SK-N-SH treated with all-trans-retinoic acid at 6 μM for 48 hours (cell line): ENCODE data around the gene TJP3.
"Not testable (repeated sequence)": the region's sequence is repeated elsewhere in the genome, so short reads cannot be mapped to it uniquely, and the experiment has no call there.

Experiments
- ATAC-seq: fragments of 200-7000 bp; cut with Tn5 transposase; 3 replicates; pipeline ENCODE4 v1.9.1; 2020; ENCODE audit warnings: mild to moderate bottlenecking, moderate library complexity
- ARNTL ChIP-seq: fragments of 450-650 bp; formaldehyde crosslinking; IDR thresholded peaks from 2 replicates; pipeline ENCODE4 v1.5.0; 2020; ENCODE audit warnings: low read depth, mild to moderate bottlenecking, moderate library complexity, borderline replicate concordance
- BACH2 ChIP-seq: fragments of 250-450 bp; sonication (Bioruptor Pico); IDR thresholded peaks from 2 replicates; pipeline ENCODE4 v1.9.0; 2021; ENCODE audit warnings: mild to moderate bottlenecking, borderline replicate concordance
- CSRNP3 ChIP-seq: fragments of 250-450 bp; sonication (Bioruptor Pico); IDR thresholded peaks from 2 replicates; pipeline ENCODE4 v1.5.1; 2021; ENCODE audit warnings: mild to moderate bottlenecking, moderate library complexity
- ESRRG ChIP-seq: fragments of 250-450 bp; sonication (Bioruptor Pico); IDR thresholded peaks from 2 replicates; pipeline ENCODE4 v1.6.1; 2021; ENCODE audit warnings: mild to moderate bottlenecking
- GLIS3 ChIP-seq: fragments of 250-450 bp; sonication (Bioruptor Pico); IDR thresholded peaks from 2 replicates; pipeline ENCODE4 v1.5.0; 2020; ENCODE audit warnings: mild to moderate bottlenecking, moderate library complexity
- ISL1 ChIP-seq: fragments of 250-450 bp; sonication (Bioruptor Pico); IDR thresholded peaks from 2 replicates; pipeline ENCODE4 v2.1.2; 2022; ENCODE audit warnings: mild to moderate bottlenecking, moderate library complexity
- OSR1 ChIP-seq: fragments of 250-450 bp; sonication (Bioruptor Pico); IDR thresholded peaks from 2 replicates; pipeline ENCODE4 v1.8.0; 2022; ENCODE audit warnings: moderate library complexity, mild to moderate bottlenecking, inconsistent platforms
- POU6F1 ChIP-seq: fragments of 250-450 bp; sonication (Bioruptor Pico); IDR thresholded peaks from 2 replicates; pipeline ENCODE4 v1.8.0; 2021; ENCODE audit warnings: low read depth, mild to moderate bottlenecking, moderate library complexity, borderline replicate concordance
- PPARA ChIP-seq: fragments of 250-450 bp; sonication (Bioruptor Pico); IDR thresholded peaks from 2 replicates; pipeline ENCODE4 v1.5.0; 2020; ENCODE audit warnings: mild to moderate bottlenecking, borderline replicate concordance
- RARB ChIP-seq: fragments of 250-450 bp; sonication (Bioruptor Pico); IDR thresholded peaks from 2 replicates; pipeline ENCODE4 v1.8.0; 2021; ENCODE audit warnings: mild to moderate bottlenecking, moderate library complexity
- SNAI2 ChIP-seq: fragments of 250-450 bp; sonication (Bioruptor Pico); IDR thresholded peaks from 2 replicates; pipeline ENCODE4 v1.5.0; 2020; ENCODE audit warnings: mild to moderate bottlenecking, moderate library complexity
- TOX ChIP-seq: fragments of 250-450 bp; sonication (Bioruptor Pico); IDR thresholded peaks from 2 replicates; pipeline ENCODE4 v1.8.0; 2021; ENCODE audit warnings: mild to moderate bottlenecking, moderate library complexity, borderline replicate concordance
- ZC3H10 ChIP-seq: fragments of 250-450 bp; sonication (Bioruptor Pico); IDR thresholded peaks from 2 replicates; pipeline ENCODE4 v1.5.1; 2021; ENCODE audit warnings: mild to moderate bottlenecking, moderate library complexity
- ZNF565 ChIP-seq: fragments of 450-650 bp; formaldehyde crosslinking; conservative IDR thresholded peaks from 2 replicates; pipeline ENCODE4 v1.5.0; 2020; ENCODE audit warnings: low read depth, mild to moderate bottlenecking, moderate library complexity
- ZNF70 ChIP-seq: fragments of 450-650 bp; formaldehyde crosslinking; IDR thresholded peaks from 2 replicates; pipeline ENCODE4 v1.5.0; 2020; ENCODE audit warnings: mild to moderate bottlenecking, moderate library complexity
- ZNF8 ChIP-seq: fragments of 450-650 bp; formaldehyde crosslinking; IDR thresholded peaks from 2 replicates; pipeline ENCODE4 v1.5.0; 2020; ENCODE audit warnings: mild to moderate bottlenecking, moderate library complexity
- TF ChIP-seq, protein P1 (sequence below): fragments of 250-450 bp; sonication (Bioruptor Pico); IDR thresholded peaks from 2 replicates; pipeline ENCODE4 v1.8.0; 2020; ENCODE audit warnings: mild to moderate bottlenecking, moderate library complexity, borderline replicate concordance
- TF ChIP-seq, protein P2 (sequence below): fragments of 250-450 bp; sonication (Bioruptor Pico); IDR thresholded peaks from 2 replicates; pipeline ENCODE4 v1.5.0; 2020; ENCODE audit warnings: mild to moderate bottlenecking, moderate library complexity

TJP3 gene

GRCh38 chr19:3664879-3665642 is 43.1 kb upstream of the TJP3 start:
- TF ChIP-seq RARB (CRISPR knock-in tag) (no peak), ZC3H10 (CRISPR knock-in tag) (no peak), ESRRG (CRISPR knock-in tag) (no peak), OSR1 (no peak), BACH2 (CRISPR knock-in tag) (no peak), POU6F1 (CRISPR knock-in tag) (no peak), SNAI2 (no peak), ARNTL (no peak), TOX (CRISPR knock-in tag) (no peak), CSRNP3 (CRISPR knock-in tag) (no peak), ZNF8 (CRISPR knock-in tag) (no peak)
- ATAC-seq, result no peak

DNA sequence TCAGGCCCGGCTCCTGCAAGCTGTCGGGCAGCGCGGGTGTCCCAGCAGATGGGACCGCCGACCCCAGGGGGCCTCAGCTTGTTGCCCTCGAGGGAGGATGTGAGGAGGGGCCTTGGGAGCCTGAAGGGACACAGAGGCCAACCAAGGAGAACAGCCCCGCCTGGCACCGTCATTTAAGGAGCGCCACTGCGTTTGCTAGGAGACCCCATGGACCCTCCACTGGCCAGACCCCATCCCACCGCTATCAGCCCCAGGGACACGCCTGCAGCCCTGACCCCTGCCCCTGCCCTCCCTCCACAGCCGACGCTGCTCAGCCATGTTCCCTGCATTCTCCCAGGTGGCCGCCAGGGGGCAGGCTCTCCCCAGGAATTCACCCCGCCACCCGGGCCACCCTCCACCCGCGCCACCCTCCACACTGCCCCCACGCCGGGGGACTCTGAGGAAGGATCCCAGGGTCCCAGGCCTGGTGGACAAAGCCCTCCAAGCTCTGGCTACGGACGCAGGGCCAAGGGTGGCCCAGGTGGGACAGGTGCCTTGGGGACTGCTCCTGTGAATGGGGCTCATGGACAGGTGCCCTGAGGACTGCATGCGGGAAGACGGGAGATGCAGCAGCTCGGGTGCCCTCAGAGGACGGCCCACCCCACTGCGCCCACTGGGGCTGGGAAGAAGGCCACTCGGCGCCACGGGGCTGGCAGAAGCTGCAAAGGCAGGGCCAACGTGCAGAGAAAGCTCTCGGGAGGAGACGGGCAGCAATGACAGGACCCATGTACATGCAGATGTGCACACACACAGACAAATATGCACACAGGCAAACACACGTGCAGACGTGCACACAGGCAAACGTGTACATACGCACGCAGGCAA is 42.3 kb upstream of the TJP3 start:
- no peak for TF ChIP-seq SNAI2
- ATAC-seq, result peak; percentile 87

DNA sequence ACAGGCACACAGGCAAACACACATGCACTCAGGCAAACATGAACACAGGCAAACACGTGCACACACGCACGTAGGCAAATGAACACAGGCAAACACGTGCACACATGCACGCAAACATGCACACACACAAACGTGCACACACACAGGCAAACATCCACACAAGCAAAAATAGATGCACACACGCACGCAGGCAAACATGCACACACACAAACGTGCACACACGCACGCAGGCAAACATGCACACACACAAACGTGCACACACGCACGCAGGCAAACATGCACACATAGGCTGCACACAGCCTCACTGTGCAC is 41.7 kb upstream of the TJP3 start:
- ATAC-seq, result not testable (repeated sequence)

GRCh38 chr19:3667037-3667638 is 41.0 kb upstream of the TJP3 start:
- no peak for ATAC-seq
- TF ChIP-seq, protein P1, sequence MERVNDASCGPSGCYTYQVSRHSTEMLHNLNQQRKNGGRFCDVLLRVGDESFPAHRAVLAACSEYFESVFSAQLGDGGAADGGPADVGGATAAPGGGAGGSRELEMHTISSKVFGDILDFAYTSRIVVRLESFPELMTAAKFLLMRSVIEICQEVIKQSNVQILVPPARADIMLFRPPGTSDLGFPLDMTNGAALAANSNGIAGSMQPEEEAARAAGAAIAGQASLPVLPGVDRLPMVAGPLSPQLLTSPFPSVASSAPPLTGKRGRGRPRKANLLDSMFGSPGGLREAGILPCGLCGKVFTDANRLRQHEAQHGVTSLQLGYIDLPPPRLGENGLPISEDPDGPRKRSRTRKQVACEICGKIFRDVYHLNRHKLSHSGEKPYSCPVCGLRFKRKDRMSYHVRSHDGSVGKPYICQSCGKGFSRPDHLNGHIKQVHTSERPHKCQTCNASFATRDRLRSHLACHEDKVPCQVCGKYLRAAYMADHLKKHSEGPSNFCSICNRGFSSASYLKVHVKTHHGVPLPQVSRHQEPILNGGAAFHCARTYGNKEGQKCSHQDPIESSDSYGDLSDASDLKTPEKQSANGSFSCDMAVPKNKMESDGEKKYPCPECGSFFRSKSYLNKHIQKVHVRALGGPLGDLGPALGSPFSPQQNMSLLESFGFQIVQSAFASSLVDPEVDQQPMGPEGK, result no peak
- TF ChIP-seq PPARA (CRISPR knock-in tag), result no peak
- no peak for TF ChIP-seq OSR1
- no peak for TF ChIP-seq BACH2 (CRISPR knock-in tag)
- no peak for TF ChIP-seq ZNF70 (CRISPR knock-in tag)
- no peak for TF ChIP-seq ISL1 (CRISPR knock-in tag)
- no peak for TF ChIP-seq SNAI2
- TF ChIP-seq ZC3H10 (CRISPR knock-in tag), result no peak
- TF ChIP-seq GLIS3, result no peak
- no peak for TF ChIP-seq ZNF565
- no peak for TF ChIP-seq ESRRG (CRISPR knock-in tag)
- no peak for TF ChIP-seq RARB (CRISPR knock-in tag)
- no peak for TF ChIP-seq ARNTL
- TF ChIP-seq, protein P2, sequence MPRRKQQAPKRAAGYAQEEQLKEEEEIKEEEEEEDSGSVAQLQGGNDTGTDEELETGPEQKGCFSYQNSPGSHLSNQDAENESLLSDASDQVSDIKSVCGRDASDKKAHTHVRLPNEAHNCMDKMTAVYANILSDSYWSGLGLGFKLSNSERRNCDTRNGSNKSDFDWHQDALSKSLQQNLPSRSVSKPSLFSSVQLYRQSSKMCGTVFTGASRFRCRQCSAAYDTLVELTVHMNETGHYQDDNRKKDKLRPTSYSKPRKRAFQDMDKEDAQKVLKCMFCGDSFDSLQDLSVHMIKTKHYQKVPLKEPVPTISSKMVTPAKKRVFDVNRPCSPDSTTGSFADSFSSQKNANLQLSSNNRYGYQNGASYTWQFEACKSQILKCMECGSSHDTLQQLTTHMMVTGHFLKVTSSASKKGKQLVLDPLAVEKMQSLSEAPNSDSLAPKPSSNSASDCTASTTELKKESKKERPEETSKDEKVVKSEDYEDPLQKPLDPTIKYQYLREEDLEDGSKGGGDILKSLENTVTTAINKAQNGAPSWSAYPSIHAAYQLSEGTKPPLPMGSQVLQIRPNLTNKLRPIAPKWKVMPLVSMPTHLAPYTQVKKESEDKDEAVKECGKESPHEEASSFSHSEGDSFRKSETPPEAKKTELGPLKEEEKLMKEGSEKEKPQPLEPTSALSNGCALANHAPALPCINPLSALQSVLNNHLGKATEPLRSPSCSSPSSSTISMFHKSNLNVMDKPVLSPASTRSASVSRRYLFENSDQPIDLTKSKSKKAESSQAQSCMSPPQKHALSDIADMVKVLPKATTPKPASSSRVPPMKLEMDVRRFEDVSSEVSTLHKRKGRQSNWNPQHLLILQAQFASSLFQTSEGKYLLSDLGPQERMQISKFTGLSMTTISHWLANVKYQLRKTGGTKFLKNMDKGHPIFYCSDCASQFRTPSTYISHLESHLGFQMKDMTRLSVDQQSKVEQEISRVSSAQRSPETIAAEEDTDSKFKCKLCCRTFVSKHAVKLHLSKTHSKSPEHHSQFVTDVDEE (CRISPR knock-in tag), result no peak
- TF ChIP-seq, all 23 proteins: peak for 0
